Stomach (tissue), 4 donors: Measurements from ENCODE around the gene ZNF503.

Experiments used
- CTCF ChIP-seq, 7 experiments: fragments of 450-650 bp in 4 of 7; fragments of 200-600 bp in 3 of 7; sonication (generic) in 3 of 7; IDR thresholded peaks; one replicate each; pipeline ENCODE4 v1.5.1; 2016 to 2019; ENCODE audit warnings: antibody characterized with exemption in 7 of 7, control low read depth in 2 of 7, mild to moderate bottlenecking in 1 of 7
- POLR2A ChIP-seq, 4 donors: fragments of 450-650 bp; IDR thresholded peaks; one replicate each; pipeline ENCODE4 v1.6.1; 2016; ENCODE audit warnings: antibody characterized with exemption in 4 of 4, control low read depth in 2 of 4, mild to moderate bottlenecking in 1 of 4, moderate library complexity in 1 of 4

GRCh38 chr10:75350791-75351190 lies 50.8 kb downstream of the ZNF503 start:
- TF ChIP-seq CTCF (IDR thresholded peaks at IDR 0.05) (no peak), POLR2A (IDR thresholded peaks at IDR 0.05) (no peak)
